ENCODE data around the gene MELTF. TPM values are rescaled to one million over a fixed set of nuclear protein-coding genes. Genes with fewer than 3 reads are reported as not detected.

The MELTF gene
- total and polyA plus RNA-seq, 2 of the 13 experiments (the other 11 are each of a cell fraction or from before 2014, with no cell fraction given), result 3.2 to 7.5 TPM

GRCh38 chr3:196969660-196970546 lies 59.7 kb downstream of the MELTF start (continued):
- TF ChIP-seq ZNF770 (CRISPR knock-in tag; IDR thresholded peaks at IDR 0.05), result peak; percentile 87
- TF ChIP-seq ZNF740 (CRISPR knock-in tag; IDR thresholded peaks at IDR 0.05), result no peak
- peak; percentile 50; the same call in 1 of the 2 replicates for TF ChIP-seq ZSCAN31 (CRISPR knock-in tag; IDR thresholded peaks at IDR 0.05; ENCODE audit: low read depth)
- TF ChIP-seq FIP1L1 (IDR thresholded peaks at IDR 0.05; ENCODE audit: borderline replicate concordance, insufficient read depth, low read depth, low read length), result no peak
- peak; percentile 83 for TF ChIP-seq SALL2 (CRISPR knock-in tag; IDR thresholded peaks at IDR 0.05)
- TF ChIP-seq SP5 (CRISPR knock-in tag; IDR thresholded peaks at IDR 0.05; ENCODE audit: borderline replicate concordance, low read depth), result 0 out of 2 replicates have a peak, but pooled peaks have one; percentile 12
- peak; percentile 66 for TF ChIP-seq YY1 (IDR thresholded peaks at IDR 0.05; ENCODE audit: insufficient read depth, insufficient replicate concordance, low read depth, low read length)
- 0 out of 2 replicates have a peak, but pooled peaks have one; percentile 18 for TF ChIP-seq IRF9 (CRISPR knock-in tag; IDR thresholded peaks at IDR 0.05; ENCODE audit: borderline replicate concordance)
- TF ChIP-seq KMT2A (CRISPR knock-in tag; IDR thresholded peaks at IDR 0.05), result peak; percentile 43; the same call in 1 of the 2 replicates
- no peak for TF ChIP-seq KLF15 (CRISPR knock-in tag; IDR thresholded peaks at IDR 0.05; ENCODE audit: borderline replicate concordance)
- TF ChIP-seq ZNF841 (CRISPR knock-in tag; IDR thresholded peaks at IDR 0.05; ENCODE audit: borderline replicate concordance), result peak; percentile 24; the same call in 1 of the 2 replicates
- TF ChIP-seq PREB (CRISPR knock-in tag; IDR thresholded peaks at IDR 0.05), result no peak; the same call in 1 of the 2 replicates
- TF ChIP-seq ZBTB49 (CRISPR knock-in tag; IDR thresholded peaks at IDR 0.05; ENCODE audit: borderline replicate concordance), result no peak
- no peak for TF ChIP-seq SMYD3 (CRISPR knock-in tag; IDR thresholded peaks at IDR 0.05)
- TF ChIP-seq TFDP1 (CRISPR knock-in tag; IDR thresholded peaks at IDR 0.05; ENCODE audit: borderline replicate concordance), result peak; percentile 93
- TF ChIP-seq ATF5 (CRISPR knock-in tag; IDR thresholded peaks at IDR 0.05; ENCODE audit: low read depth), result no peak
- no peak; the same call in 1 of the 2 replicates for TF ChIP-seq ZNF564 (CRISPR knock-in tag; IDR thresholded peaks at IDR 0.05)
- TF ChIP-seq FOXO1 (CRISPR knock-in tag; IDR thresholded peaks at IDR 0.05), result 0 out of 2 replicates have a peak, but pooled peaks have one; percentile 10

Data from HepG2 (cell line).